Transverse colon (tissue), 4 donors: ENCODE results near the gene LRP1B. TPM values are rescaled to one million over a fixed set of nuclear protein-coding genes. Genes with fewer than 3 reads are reported as not detected.

ENCODE experiments used
- DNase-seq: peaks from one replicate; pipeline ENCODE4 v3.0.0-alpha.2; 2019
- H3K27ac ChIP-seq, 4 donors: fragments of 200-600 bp; sonication (generic); 2 replicates each; pipeline ENCODE4 v1.5.1; 2016 to 2018; ENCODE audit warnings: inconsistent platforms in 4 of 4
- H3K27me3 ChIP-seq: fragments of 200-600 bp; sonication (generic); 2 replicates; pipeline ENCODE4 v1.5.1; 2017; ENCODE audit warnings: inconsistent platforms
- H3K36me3 ChIP-seq, 4 donors: fragments of 200-600 bp; sonication (generic); 2 replicates each; pipeline ENCODE4 v1.5.1; 2017 to 2019; ENCODE audit warnings: inconsistent platforms in 4 of 4
- H3K4me1 ChIP-seq, 4 donors: fragments of 200-600 bp; sonication (generic); 2 replicates each; pipeline ENCODE4 v1.5.1; 2017 to 2020; ENCODE audit warnings: inconsistent platforms in 4 of 4
- H3K4me3 ChIP-seq, 4 donors: fragments of 200-600 bp; sonication (generic); 1 replicate in 1 of 4; 2 replicates in 3 of 4; pipeline versions ENCODE4 v1.5.1 to v1.6.1; 2017 to 2019; ENCODE audit warnings: inconsistent platforms in 4 of 4
- H3K9me3 ChIP-seq, 2 donors: fragments of 200-600 bp; sonication (generic); 2 replicates each; pipeline ENCODE4 v1.5.1; 2017 to 2019; ENCODE audit warnings: inconsistent platforms in 2 of 2
- EP300 ChIP-seq: sonication (generic); formaldehyde crosslinking; IDR thresholded peaks from one replicate; pipeline ENCODE4 v1.6.1; 2017; ENCODE audit warnings: antibody characterized with exemption, low read depth
- POLR2A ChIP-seq: fragments of 450-650 bp; IDR thresholded peaks from one replicate; pipeline ENCODE4 v1.6.1; 2016; ENCODE audit warnings: antibody characterized with exemption, mild to moderate bottlenecking, moderate library complexity
- POLR2AphosphoS5 ChIP-seq, 3 donors: sonication (generic); formaldehyde crosslinking; IDR thresholded peaks; one replicate each; pipeline ENCODE4 v1.6.1; 2016; ENCODE audit warnings: antibody characterized with exemption in 3 of 3
- WGBS, 2 donors: methylation state at CpG; one replicate each; pipeline ENCODE4 v1.1.5; 2018; ENCODE audit warnings: low coverage in 1 of 2; 5-methylcytosine and 5-hydroxymethylcytosine counted together
- in situ Hi-C, 4 donors: fragments of 200-750 bp; cut with MboI; loops; one replicate each; pipeline versions ENCODE4 v1.15.0 to v1.15.1; 2017; ENCODE audit warnings: low sequenced_read_pairs in 3 of 4, low pct_ligation_motif_present in 1 of 4, low pct_unique_long_range_greater_than_20kb in 1 of 4
- intact Hi-C: fragments of 100-400 bp; cut with DNase I; formaldehyde crosslinking; loops from one replicate; pipeline ENCODE4 v1.15.1; 2023; ENCODE audit warnings: low total_unique reads
- total RNA-seq, 4 donors: library from RNA; depleted of rRNA; stranded (reverse); fragments of >200 nt; gene quantifications; one replicate each; pipeline ENCODE4 v1.1.0, GENCODE V29; 2016
- TF ChIP-seq, protein P1 (sequence below), 5 experiments: fragments of 200-600 bp in 3 of 5; fragments of 450-650 bp in 2 of 5; sonication (generic) in 3 of 5; IDR thresholded peaks; 1 replicate in 2 of 5; 2 replicates in 3 of 5; pipeline ENCODE4 v1.5.1; 2016 to 2017; ENCODE audit warnings: antibody characterized with exemption in 5 of 5, inconsistent platforms in 3 of 5, mild to moderate bottlenecking in 2 of 5, moderate library complexity in 1 of 5

LRP1B gene
- total RNA-seq, 4 donors from 2014 or later, result 0.48 to 5.4 (median 0.82) TPM; not detected in 1

DNA sequence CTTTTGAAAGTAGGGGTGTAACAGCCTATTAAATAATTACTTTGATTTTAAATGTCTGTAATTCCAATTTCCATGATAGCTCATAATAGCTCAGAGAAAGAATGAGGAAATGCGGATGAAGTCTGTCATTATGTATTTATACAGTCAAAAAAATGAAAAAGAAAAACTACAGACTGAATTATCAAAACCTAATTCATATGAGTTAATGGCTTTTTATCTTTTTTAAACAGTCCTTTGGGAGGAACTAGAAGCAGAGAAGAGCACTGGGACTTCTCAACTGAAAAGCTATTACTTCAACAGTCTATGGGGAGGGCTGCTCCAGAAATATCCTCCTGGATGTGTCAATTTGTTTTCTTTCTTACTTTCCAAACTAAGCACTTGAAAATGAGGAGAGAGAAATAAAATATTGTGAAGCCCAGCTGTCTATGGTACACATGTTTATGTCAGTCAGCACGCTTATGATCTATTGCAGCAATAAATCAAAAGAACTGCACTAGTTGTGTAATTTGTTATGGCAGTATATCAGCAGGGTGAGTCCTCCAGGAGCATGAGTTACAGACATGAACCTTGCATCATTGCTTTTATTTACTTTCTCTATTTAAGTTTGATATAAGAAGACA is 1550.2 kb downstream of the LRP1B start:
- H3K27me3 ChIP-seq, result no peaks in the 10 kb centered on the region
- DNase-seq, result no peak
- intact Hi-C loops (no loop called here), in situ Hi-C loops (no loop called here)
- H3K36me3 ChIP-seq, result no peaks in the 10 kb centered on the region
- WGBS, 2 donors, result 38 to 45% methylated on average over 2 of the region's 2 CpGs
- TF ChIP-seq POLR2A (no peak), POLR2AphosphoS5 (IDR thresholded peaks at IDR 0.05) (no peak), EP300 (no peak)
- TF ChIP-seq, protein P1, sequence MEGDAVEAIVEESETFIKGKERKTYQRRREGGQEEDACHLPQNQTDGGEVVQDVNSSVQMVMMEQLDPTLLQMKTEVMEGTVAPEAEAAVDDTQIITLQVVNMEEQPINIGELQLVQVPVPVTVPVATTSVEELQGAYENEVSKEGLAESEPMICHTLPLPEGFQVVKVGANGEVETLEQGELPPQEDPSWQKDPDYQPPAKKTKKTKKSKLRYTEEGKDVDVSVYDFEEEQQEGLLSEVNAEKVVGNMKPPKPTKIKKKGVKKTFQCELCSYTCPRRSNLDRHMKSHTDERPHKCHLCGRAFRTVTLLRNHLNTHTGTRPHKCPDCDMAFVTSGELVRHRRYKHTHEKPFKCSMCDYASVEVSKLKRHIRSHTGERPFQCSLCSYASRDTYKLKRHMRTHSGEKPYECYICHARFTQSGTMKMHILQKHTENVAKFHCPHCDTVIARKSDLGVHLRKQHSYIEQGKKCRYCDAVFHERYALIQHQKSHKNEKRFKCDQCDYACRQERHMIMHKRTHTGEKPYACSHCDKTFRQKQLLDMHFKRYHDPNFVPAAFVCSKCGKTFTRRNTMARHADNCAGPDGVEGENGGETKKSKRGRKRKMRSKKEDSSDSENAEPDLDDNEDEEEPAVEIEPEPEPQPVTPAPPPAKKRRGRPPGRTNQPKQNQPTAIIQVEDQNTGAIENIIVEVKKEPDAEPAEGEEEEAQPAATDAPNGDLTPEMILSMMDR (IDR thresholded peaks at IDR 0.05), result no peak
- H3K4me1 ChIP-seq, result no peaks in the 10 kb centered on the region
- H3K4me3 ChIP-seq, result no peak overlapping the region
- no peaks in the 10 kb centered on the region for H3K9me3 ChIP-seq
- H3K27ac ChIP-seq, result no peak overlapping the region

DNA sequence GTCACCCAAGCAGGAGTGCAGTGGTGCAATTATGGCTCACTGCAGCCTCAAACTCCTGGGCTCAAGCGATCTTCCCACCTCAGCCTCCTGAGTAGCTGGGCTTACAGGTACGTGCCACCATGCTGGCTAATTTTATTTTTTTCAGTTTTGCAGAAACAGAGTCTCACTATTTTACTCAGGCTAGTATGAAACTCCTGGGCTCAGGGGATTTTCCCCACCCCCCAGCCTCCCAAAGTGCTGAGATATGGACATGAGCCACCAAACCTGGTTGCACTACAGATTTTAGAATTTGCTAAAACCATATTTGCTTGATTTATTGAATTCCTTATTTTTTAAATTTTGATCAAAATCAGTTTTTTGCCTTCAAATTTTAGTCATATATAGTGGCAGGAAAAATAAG is 1553.4 kb downstream of the LRP1B start:
- intact Hi-C loops, result no loop called here
- Histone ChIP-seq H3K36me3 (no peaks in the 10 kb centered on the region), H3K4me1 (no peaks in the 10 kb centered on the region), H3K27ac (no peak overlapping the region), H3K4me3 (no peak overlapping the region), H3K9me3 (no peaks in the 10 kb centered on the region), H3K27me3 (no peaks in the 10 kb centered on the region)
- in situ Hi-C loops, result no loop called here
- DNase-seq, result no peak
- 71% methylated on average over 2 of the region's 2 CpGs; no CpG with 5 or more reads in 1 of the 2 donors for WGBS, 2 donors
- TF ChIP-seq, protein P1 (IDR thresholded peaks at IDR 0.05), result no peak
- TF ChIP-seq POLR2A, result no peak
- no peak for TF ChIP-seq POLR2AphosphoS5 (IDR thresholded peaks at IDR 0.05)
- no peak for TF ChIP-seq EP300

DNA sequence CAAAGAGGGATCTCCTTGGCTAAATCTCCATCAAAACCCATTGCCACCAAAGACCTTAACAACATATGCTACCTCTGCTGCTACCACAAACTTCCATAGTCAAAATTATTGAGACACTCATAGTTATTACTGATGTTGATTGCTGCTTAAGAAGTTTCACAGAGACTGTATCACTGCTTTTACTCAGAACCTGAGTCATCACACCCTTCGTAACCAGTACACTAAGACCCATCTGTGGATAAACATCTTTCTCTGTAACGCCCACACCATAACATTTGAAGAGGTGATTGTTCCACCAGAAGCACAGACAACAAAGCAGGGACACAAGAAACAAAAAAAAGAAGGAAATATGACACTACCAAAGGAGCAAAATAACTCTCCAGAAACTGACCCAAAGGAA is 1563.1 kb downstream of the LRP1B start:
- WGBS, 2 donors, result 63 to 68% methylated on average over 2 of the region's 2 CpGs
- intact Hi-C loops, result no loop called here
- Histone ChIP-seq H3K27me3 (no peaks in the 10 kb centered on the region), H3K27ac (no peak overlapping the region), H3K9me3 (no peaks in the 10 kb centered on the region), H3K4me3 (no peak overlapping the region), H3K36me3 (no peaks in the 10 kb centered on the region), H3K4me1 (no peaks in the 10 kb centered on the region)
- in situ Hi-C loops, result no loop called here
- TF ChIP-seq POLR2A (no peak), EP300 (no peak), POLR2AphosphoS5 (IDR thresholded peaks at IDR 0.05) (no peak)
- TF ChIP-seq, protein P1 (IDR thresholded peaks at IDR 0.05), result no peak
- DNase-seq, result no peak

DNA sequence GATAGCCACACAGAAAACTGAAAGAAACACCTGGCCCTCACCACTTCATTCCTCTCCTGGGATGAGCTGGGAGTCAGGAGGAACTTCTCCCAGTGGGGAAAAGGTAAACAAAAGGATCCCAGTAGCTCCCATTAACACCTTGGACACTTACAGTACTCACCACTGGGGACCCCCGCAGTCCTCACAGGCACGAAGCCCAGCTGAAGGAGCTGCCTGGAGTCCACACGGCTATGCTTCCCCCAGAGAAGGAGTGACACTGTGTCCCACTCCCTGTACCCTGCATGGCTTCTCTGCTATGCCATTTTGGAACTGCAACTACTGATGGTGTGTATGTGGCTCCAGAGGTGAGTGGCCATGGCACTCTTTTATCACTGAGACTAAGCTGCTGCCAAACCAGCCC is 1565.1 kb downstream of the LRP1B start:
- H3K36me3 ChIP-seq, result no peaks in the 10 kb centered on the region
- no peaks in the 10 kb centered on the region for H3K4me1 ChIP-seq
- H3K27me3 ChIP-seq, result no peaks in the 10 kb centered on the region
- no peak overlapping the region for H3K4me3 ChIP-seq
- H3K9me3 ChIP-seq, result no peaks in the 10 kb centered on the region
- no peak overlapping the region for H3K27ac ChIP-seq
- intact Hi-C loops (no loop called here), in situ Hi-C loops (no loop called here)
- TF ChIP-seq POLR2AphosphoS5 (IDR thresholded peaks at IDR 0.05) (no peak), EP300 (no peak), POLR2A (no peak)
- TF ChIP-seq, protein P1 (IDR thresholded peaks at IDR 0.05), result no peak
- WGBS, 2 donors, result 81% methylated on average over 3 of the region's 3 CpGs; no CpG with 5 or more reads in 1 of the 2 donors
- no peak for DNase-seq
